MV-4-11 (cell line): Measurements from ENCODE around the gene MEIS3.

Source experiments
- DNase-seq: peaks from one replicate; lab custom pipeline; 2025; lab: John Stamatoyannopoulos, UW

Gene MEIS3

DNA sequence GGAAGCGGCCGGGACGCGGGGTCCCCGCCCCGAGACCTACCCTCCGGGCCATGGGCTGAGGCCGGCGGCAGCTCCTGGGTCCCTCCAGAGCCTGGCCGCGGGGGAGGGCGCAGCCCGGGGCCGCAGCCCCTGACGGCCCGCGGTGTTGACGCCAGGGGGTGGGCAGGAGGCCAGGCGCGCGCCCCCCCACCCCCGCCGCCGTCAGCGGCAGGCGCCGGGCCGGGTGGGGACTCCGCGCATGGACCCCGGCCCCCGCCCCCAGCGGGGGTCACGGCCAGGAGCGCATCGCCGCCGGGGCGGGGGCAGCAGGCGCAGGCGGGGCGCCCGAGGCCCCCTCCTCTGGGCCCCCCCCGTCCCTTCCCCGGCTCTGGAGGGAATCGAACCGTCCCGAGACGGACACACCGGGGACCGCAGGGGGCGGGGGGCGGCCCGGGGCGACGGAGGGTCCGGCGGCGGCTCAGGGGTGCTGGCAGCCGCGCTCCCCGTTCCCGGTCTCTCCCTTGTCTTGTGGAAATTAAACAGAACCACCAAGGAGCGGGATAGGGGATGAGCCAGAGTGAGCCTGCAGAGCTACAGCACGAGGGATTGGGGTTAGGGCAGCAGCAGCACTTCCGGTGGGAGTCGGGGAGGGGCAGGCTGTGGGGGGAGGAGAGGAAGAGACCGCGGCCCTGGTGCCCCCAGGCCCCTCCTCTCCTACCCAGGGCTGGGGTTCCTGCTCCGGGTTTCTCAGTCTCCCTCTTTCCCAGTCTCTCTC lies at the start of gene MEIS3:
MEIS3 (minus strand) TSS at position 498 of the 754 bp plus-strand sequence; CDS start at position 52, 446 bp downstream.
- no peak for DNase-seq

GRCh38 chr19:47467914-47468313 lies 48.6 kb upstream of the MEIS3 start:
- DNase-seq: no peak

DNA sequence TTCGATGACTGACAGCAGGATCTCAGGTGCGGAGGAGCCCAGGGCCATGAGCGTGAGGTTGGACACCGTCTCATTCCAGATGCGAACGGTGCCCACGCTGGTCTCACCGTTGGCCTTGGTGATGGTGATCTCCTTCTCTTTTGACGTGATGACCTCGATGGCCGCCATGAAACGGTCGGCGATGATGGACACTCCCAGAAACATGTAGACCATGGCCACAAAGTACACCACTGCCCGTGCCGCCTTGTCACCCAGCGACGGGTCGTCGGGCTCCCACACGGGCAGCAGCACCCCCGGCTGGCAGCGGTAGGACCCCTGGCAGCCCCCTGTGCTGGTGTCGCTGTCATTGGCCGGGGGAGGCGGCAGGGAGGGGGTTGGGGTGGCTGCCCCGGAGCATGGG lies 46.6 kb upstream of the MEIS3 start:
- DNase-seq: no peak

DNA sequence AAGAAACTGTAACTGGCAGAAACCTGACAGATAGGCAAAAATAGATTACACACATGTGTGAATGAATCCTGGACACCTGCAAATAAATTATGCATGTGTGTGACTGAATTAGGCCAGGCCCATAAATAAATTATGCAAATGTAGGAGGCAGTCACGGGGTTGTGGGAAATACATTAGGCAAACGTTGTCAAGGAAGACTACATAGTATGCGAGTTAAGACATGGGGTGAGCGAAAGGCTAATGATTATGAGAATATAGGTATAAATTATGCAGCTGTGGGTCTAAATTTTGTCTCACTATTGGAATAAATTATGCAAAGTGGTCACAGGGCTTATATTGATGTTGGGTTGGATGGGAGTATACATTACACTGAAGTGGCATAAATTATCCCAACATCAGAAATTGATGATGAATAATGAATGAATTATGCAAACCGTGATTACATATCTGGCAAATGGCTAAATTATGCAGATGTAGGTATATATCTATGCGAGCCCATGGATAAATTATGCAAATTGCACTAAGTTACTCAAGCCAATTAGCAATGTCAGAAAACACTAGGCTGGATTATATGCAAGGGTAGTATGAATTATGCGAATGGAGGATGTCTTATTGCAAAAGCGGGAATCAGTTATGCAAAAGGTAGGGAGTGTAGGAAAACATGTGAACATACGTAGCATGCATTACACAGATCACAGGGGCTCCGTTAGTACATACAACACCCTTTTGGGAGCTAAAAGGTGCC lies 45.5 kb upstream of the MEIS3 start:
- no peak for DNase-seq

DNA sequence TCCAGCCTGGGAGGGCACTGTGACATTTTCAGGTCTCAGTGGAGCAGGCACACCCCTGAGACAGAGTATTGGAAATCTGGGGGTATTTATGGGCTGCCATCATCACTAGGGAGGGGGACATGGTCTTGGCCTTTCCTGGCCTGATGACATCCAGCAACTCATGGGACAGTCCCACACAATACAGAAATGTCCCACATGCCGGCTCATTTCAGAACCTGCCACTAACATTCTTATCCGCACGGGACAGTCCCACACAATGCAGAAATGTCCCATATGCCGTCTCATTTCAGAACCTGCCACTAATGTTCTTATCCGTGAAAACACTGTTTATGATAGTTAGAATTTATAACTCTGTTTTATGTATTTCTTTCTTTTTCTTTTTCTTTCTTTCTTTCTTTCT lies 42.5 kb upstream of the MEIS3 start:
- no peak for DNase-seq

DNA sequence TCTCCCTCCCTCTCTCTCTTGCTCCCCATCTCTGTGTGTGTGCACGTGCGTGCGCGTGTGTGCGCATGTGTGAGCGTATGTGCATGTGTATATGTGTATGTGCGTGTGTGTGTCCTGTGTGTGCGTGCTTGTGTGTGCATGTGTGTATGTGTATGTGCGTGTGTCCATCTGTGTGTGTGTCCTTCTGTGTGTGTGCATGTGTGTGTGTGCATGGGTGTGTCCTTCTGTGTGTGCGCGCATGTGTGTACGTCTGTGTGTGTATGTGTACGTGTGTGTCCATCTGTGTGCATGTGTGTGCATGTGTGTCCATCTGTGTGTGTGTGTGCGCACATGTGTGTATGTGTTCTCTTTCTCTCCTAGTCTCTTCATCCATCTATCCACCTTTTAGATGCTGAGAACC lies 40.1 kb upstream of the MEIS3 start:
- DNase-seq: no peak

- no peak for DNase-seq
Measured at GRCh38 chr19:47458672-47459071, 39.3 kb upstream of the MEIS3 start.

DNA sequence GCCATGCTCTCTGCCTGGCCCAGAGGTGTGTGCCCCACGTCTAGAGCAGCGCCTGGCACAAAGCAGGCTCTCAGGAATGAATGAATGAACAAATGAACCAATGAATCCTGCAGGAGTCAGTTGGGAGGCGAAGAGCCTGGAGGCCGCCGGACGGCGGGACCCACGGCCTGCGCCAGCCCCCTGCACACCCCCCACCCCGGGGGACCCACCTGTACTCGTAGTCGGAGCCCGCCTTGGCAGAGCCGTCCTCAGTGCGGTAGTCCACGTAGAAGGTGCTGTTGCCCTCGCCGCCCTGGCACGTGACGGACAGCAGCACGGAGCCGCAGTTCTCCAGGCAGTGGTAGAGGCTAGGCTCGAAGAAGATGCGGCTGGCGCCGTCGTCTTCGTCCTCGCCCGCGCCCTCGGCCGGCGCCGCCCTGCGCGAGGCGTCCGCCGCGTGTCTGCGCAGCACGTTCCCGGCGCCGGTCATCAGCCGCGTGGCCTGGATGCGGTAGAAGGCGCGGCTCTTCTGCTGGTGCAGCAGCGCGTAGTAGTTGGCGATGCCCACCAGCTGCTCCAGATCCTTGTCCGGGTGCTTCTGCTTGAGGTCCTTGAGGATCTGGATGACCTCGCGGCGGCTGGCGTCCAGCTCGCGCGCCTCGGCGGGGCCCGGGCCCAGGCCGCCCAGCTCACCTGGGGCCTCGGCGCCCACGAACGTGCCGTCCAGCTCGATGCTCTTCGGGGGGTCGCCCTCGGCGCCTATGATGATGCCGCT lies 37.6 kb upstream of the MEIS3 start:
- no peak for DNase-seq

DNA sequence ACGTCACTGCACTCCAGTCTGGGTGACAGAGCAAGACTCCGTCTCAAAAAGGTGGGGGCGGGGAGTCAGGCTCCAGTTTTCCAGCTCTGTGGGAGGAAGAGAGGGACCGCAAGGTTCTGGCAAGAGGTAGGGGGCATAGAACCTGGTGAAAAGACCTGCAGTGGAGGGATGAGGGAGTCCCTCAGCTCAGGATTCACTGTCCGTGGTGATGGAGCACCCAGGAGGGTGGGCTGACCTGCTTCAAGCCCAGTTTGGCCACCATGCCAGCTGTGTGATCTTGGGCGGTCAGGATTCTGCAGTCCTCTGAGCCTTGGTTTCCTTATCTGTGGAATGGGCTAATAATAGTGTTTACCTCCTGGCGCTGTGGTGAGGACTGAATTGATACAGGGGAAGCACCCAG lies 31.2 kb upstream of the MEIS3 start:
- no peak for DNase-seq

DNA sequence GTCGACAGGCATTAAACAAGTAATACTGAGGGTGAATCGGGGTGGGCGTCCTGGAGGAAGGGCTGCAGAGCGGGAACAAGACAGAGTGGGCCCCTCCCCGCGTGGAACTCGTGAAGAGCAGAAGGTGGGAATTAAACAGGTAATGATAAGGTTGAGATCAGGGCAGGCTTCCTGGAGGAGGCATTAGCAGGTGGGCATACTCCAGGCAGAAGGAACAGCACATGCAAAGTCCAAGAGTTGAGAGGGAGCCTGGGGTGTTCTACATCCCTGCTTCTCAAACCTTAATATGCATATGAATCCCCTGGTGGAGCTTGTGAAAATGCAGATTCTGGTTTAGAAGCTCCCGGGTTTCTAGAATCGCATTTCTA lies 29.0 kb upstream of the MEIS3 start:
- no peak for DNase-seq

- DNase-seq: peak; percentile 22
Measured at GRCh38 chr19:47447470-47448359, 28.4 kb upstream of the MEIS3 start.

GRCh38 chr19:47446534-47447469 lies 27.5 kb upstream of the MEIS3 start:
- DNase-seq: peak; percentile 27

GRCh38 chr19:47445937-47446402 lies 26.6 kb upstream of the MEIS3 start:
- peak; percentile 53 for DNase-seq

DNA sequence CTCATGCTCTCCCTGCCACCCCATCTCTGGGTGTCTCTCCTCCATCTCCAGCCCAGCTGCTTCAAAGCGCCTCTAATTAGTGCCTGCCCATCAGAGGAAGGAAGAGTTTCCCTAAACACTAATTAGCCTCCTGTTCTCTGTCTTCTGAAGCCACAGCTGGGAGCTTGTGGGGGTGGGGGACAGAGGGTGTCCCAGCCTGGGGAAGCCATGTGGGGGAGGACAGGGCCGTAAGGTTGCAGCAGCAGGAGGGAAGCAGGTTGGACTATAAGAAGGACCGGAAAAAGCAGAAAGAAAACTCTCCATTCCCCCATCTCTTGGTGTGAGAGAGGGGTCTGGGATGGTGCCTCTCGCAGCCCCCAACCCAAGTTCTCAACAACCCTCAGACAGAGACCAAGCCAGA lies 26.2 kb upstream of the MEIS3 start:
- no peak for DNase-seq

DNA sequence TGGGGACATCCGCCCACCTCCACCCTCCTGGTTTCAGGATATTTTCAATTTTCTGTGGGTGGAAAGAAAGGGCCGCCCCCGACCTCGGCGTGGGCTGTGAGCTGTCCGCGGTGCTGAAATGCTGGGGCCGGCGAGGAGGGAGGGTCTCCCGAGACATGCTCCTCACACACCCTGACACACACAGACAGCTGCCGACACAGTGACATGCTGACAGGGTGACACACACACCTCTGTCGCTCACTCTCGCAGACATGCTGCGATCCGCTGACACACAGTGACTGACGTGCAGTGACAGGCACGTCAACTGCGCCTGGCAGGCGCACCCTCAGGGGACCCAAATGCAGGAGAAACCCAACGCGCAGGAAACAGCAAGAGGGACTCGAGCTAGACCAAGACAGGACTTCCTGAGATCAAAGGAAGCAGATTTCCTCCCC lies 25.1 kb upstream of the MEIS3 start:
- DNase-seq: no peak

- no peak for DNase-seq
Measured at GRCh38 chr19:47443331-47443730, 24.0 kb upstream of the MEIS3 start.

- no peak for DNase-seq
Measured at GRCh38 chr19:47438793-47439220, 19.5 kb upstream of the MEIS3 start.

- DNase-seq: no peak
Measured at GRCh38 chr19:47437500-47437899, 18.2 kb upstream of the MEIS3 start.

GRCh38 chr19:47436712-47437401 lies 17.5 kb upstream of the MEIS3 start:
- DNase-seq: peak; percentile 34

GRCh38 chr19:47435883-47436417 lies 16.6 kb upstream of the MEIS3 start:
- no peak for DNase-seq
